HuH-7 (cell line): Measurements from ENCODE around the gene DNMBP.

Source experiments
- DNase-seq: peaks from one replicate; pipeline ENCODE4 v3.0.0; 2011; ENCODE audit warnings: low spot score

Gene DNMBP

DNA sequence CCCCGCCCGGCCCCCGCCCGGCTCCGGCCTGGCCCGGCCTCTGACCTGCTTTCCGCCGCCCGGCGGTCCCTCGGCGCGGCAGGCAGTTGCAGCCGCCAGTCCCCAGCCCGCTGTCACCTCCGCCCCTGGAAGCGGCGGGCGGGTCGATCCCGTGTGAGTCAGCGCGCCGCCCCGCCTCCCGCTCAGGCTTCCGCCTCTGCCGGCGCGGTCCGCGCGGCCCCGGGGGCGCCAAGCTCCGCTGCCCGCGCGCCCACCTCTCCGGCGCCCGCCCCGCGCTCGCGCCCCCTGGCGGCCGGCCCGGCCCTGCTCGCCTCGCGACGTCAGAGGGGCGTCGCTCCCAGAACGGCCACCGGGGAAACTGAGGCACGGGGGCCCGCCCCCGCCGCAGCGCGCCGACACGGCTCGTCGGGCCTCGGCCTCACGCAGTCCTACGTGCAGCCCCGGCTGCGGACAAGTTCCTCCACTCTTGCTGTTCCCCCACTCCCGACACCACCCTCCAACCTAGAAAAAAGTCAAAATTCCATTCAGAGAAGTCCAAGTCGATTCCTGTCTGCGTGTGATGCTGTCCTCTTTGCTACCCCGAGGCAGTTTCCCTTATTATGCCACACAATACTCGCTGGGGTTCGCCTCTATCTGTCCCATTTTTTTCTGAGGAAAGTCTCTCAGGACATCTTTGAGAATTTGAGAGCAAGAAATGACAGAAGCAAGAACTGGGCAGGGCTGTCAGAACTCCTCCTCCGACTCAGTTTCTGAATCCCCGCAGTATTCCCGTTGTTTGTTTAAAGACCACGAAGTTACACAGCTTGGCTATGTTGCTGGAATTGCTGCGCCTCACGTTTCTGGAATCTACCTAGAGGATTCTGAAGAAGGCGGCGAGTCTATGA, at the start of gene DNMBP:
TSS of gene DNMBP (minus strand) at position 155 of the 884 bp plus-strand sequence. CDS start 37,823 bp downstream, outside the sequence.
- DNase-seq: peak; percentile 90

DNA sequence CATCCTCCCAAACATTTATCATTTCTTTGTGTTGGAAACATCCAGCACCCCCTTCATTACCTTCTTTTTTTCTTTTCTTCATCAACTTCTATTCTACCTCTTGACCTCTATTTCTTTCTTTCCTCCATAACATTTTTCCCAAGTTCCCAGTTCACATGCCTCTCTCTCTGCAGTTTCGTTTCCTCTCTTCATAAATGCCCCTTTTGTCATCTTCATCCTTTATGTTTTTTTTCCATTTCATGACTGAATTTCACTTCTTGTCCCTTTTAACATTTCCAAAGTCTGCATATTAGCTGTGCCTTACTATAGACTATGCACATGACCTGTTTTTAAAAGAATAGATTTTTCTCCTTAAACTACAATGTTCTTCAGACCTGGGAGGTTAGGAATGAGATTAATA, 48.2 kb upstream of the DNMBP start:
- no peak for DNase-seq

DNA sequence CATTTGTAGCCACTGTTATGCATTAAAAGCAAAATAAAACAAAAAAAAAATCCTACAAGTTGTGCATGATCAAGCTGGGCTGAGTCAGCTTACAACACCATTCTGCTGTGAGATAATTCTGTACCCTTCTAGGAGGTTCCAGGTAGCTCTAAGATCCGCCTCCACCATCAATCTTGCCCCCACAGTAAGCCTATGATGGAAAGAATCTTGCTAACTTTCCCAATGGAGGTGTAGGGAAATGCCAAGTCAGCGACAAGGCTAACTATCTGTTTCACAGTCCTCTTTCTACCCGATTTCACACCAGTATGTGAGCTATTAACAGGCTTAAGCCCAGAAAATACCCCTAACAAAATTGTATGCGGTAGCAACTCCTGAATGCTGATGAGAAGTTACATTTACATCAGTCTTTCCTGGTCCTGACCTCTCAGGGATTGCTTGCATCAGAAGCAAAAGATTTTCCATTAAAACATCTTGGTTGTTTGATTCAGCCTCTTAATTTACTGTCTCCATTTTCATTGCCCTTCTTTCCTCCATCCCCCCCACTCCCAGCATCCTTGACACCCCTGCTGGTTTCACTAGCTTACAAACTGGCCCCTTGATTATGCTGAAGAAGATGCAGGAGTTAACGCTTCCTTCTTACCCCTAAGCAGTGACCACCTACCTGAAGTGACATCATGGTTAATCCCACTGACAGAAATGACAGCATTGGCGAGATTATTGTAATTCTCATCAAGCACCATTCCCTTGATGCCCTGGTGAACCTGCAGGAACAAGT, 44.1 kb upstream of the DNMBP start:
- no peak for DNase-seq

DNA sequence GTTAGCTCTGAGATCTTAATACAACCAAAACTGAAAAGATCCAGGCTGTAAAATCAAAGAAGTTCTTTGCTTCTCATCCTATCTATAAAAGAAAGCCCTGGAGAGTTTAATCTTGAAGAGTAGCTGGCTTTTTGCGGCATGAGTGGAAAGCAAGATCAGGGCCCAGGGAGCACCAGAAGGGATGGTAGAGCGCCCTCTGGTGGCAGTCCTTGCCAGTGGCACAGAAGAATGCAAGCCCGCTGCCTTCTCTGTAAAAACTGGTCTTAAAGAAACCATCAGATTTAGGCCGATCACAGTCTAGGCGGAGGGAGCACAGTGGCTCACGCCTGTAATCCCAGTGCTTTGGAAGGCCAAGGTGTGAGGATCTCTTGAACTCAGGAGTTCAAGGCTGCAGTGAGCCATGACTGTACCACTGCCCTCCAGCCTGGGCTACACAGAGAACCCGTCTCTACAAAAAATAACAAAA, 36.3 kb upstream of the DNMBP start:
- peak; percentile 63 for DNase-seq

DNA sequence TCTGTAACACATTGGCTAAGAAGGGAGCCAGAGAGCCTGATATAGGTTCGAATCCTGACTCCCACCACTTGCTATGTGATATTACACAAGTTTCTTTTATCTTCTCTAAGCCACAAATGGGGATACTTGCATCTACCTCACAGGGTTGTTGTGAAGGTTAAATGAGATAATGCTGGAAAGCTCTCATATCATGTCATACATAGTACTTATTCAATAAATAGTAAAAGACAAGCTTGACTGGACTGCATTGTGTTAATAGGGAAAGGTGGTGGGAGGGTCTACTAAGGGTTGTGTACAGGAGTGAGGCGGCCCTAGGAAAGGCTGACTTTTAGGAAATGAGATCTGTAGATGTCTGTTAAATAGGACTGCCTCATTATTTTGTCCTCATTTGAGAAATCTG, 35.8 kb upstream of the DNMBP start:
- no peak for DNase-seq

GRCh38 chr10:100043796-100044195, 34.0 kb upstream of the DNMBP start:
- no peak for DNase-seq

GRCh38 chr10:100043344-100043743, 33.6 kb upstream of the DNMBP start:
- no peak for DNase-seq

- DNase-seq: no peak
Measured at GRCh38 chr10:100041306-100042002, 31.7 kb upstream of the DNMBP start.

DNA sequence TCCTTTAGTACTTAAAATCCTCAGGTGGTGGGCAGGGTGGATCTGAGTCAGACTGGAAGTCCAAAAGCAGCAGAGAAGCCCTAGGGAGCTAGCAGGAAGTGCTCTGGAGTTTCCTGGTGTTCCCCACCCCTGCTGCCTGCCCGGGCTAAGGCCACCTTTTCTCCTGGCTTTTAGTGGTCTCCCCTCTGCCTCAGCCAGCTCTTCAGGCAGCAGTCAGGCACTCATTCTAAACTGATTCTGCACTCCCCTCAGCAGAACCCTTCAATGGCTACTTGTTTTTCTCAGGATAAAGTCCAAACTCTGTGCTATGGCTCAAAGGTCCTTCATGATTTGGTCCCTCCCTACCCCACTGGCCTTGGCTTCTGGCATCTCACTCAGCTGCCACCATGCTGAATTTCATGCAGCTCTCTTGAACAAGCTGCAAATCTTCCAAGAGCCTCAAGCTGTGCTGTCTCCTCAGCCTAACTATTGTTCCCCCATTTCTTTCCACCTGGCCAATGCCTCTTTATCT, 28.9 kb upstream of the DNMBP start:
- DNase-seq: peak; percentile 30

DNA sequence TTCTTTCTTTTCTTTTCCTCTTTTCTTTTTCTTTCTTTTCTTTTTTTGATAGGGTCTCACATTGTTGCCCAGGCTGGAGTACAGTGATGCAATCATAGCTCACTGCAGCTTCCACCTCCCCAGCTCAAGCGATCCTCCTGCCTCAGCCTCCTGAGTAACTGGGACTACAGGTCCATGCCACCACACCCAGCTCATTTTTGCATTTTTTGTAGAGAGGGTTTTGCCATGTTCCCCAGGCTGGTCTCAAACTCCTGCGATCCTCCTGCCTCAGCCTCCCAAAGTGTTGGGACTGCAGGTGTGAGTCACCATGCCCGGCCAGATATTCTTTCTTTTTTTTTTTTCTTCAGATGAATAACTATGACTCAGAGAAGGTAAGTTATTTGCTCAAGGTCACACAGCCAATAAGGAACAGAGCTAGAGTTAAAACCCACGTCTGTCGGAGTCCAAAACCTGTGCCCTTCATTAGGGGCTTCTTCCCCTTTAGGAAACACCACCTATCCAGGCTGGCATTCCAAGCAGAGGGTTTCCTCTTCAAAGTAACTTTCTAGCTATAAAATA, 28.1 kb upstream of the DNMBP start:
- no peak for DNase-seq

DNA sequence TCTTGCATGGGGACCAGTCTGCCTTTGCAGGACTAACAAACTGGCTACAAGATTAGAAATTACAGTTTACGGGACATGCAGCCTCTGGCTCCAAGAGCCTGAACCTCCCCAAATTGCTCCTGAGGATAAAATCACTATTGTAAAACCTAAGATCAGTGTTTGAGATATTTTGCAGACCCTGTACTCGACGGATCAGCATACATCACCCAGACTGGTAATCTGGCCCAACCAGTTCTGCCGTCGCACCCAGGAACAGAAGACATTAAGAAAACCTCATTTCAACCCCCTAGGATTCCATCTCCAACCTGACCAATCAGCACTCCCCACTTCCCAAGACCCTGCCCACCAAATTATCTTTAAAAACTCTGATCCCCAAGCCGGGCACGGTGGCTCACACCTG, 27.1 kb upstream of the DNMBP start:
- no peak for DNase-seq

DNA sequence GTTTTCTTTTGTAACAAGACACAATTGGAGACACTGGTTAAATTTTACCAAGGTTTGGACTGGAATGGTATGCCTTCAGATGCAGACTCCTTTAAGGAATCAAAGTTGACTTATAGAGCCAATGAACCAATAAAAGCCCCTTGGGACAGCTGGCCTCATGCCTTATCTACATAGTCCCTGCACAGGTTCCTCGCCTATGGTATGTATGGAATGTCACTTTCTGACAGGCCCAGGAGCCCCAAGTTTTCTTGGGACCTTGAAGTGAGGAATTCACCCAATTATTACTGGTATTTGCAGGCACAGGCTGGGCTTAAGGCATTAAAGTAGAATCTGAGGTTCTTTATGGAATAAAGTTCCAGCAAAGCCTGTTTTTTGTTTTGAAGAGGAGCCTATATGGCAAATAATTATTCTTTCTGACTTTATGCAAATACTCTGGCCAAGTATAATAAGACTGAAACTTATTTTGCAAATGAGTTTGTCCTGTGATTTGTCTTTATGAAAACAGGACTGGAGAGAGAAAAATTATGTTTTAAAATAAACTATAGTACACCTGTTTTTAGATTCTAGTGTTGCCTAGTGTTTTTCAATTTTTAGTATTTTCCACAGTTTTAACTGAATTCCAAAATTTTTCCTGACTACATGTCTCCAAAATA, 24.1 kb upstream of the DNMBP start:
- DNase-seq: no peak

DNA sequence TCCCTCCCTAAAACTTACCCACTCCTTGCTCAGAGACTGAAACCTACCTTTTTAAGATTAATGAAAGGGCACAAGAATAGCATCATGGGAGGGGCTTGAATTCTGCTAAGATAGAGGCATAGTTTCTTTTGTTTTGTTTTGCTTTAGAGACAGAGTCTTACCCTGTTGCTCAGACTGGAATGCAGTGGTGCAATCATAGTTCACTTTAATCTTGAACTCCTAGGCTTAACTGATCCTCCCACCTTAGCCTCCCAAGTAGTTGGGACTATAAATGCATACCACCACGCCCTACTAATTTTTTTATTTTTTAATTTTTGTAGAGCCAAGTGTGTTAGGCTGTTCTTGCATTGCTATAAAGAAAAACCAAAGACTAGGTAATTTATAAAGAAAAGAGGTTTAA, 17.7 kb upstream of the DNMBP start:
- no peak for DNase-seq

GRCh38 chr10:100025576-100025975, 15.8 kb upstream of the DNMBP start:
- DNase-seq: no peak

GRCh38 chr10:100024748-100025147, 15.0 kb upstream of the DNMBP start:
- DNase-seq: no peak

DNA sequence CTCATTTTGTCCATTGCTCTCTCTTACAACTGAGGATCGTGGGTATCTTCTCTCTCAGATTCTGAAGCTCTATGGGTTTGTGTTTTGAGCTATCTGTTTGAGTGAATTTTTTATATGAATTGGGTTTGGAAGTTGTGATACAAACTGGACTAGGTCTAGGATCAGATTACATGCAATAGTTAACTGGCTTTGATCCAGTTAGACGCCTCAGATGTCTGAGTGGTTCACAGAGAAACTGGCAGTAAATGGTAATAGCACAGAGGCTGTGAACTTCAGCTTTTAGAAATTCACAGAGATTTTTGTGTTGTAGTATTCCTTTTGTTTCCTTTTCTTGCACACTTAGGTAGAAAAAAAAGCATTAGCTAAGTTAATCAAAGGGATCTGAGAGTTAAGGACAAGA, 12.7 kb upstream of the DNMBP start:
- DNase-seq: no peak

DNA sequence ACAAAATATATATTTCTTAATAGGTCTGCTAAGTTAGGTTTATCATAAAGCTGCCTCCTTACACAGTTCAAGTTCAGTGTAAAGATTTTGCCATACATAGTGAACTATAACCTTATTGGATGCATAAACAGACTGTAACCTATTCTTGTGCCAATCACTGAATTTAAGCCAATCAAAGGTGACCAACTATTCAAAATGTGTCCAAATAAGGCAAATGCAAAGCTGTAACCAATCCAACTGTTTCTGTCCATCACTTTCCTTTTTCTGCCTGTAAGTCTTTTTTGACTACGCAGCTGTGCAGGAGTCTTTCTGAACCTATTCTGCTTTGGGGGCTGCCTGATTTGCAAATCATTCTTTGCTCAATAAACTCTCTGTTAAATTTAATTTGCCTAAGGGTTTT, 11.6 kb upstream of the DNMBP start:
- DNase-seq: no peak

DNA sequence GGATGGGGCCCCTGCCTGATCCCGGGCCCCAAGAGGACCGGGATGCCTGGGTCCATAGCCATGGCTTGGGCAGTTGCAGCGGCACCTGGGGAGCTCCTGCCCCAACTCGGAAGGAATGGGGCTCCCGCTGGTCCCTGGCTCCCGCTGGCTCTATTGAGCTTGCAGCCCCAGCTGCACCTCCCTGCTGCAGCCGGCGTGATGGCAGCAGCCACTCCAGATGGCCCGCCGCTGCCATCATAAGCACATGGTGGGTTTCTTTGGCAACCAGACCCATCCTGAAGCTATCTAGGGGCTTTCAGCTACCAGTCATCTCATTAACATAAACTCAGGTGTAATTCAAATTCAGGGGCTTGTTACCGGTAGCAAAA, 11.1 kb upstream of the DNMBP start:
- no peak for DNase-seq

- peak; percentile 34 for DNase-seq
Measured at GRCh38 chr10:100020142-100020885, 10.6 kb upstream of the DNMBP start.

DNA sequence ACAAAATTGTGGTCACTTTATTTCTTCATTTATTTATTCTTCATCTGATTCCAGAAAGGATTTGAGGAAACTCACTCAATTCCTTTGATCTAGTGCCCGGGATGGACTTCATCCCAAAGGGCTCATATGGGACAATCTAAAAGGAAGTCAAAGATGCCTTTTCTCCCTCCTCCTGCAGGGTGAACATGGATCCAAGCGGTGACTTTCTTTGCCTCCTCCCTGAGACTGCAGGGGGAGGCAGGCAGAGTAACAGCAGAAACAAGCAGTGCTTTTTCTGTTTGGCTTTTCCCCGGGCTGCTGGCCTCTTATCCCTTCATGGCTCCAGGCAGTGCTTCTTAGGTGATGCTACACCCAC, 10.0 kb upstream of the DNMBP start:
- DNase-seq: peak; percentile 37
